Measurements from ENCODE around the gene INPP5F.
"Not testable (repeated sequence)": the region's sequence is repeated elsewhere in the genome, so short reads cannot be mapped to it uniquely, and the experiment has no call there.

INPP5F gene

GRCh38 chr10:119827430-119827829 is 101.6 kb downstream of the INPP5F start:
- DNase-seq: no peak

- no peak for DNase-seq
Measured at GRCh38 chr10:119829429-119829828, 103.6 kb downstream of the INPP5F start.

- DNase-seq: no peak
Measured at GRCh38 chr10:119830851-119831250, 105.0 kb downstream of the INPP5F start.

GRCh38 chr10:119831656-119832055 is 105.8 kb downstream of the INPP5F start:
- no peak for DNase-seq

GRCh38 chr10:119832951-119833350 is 107.1 kb downstream of the INPP5F start:
- no peak for DNase-seq

- no peak for DNase-seq
Measured at GRCh38 chr10:119834188-119834587, 108.3 kb downstream of the INPP5F start.

- no peak for DNase-seq
Measured at GRCh38 chr10:119845656-119846055, 119.8 kb downstream of the INPP5F start.

- no peak for DNase-seq
Measured at GRCh38 chr10:119849031-119849789, 123.4 kb downstream of the INPP5F start.

GRCh38 chr10:119849944-119850343 is 124.1 kb downstream of the INPP5F start:
- no peak for DNase-seq

- DNase-seq: no peak
Measured at GRCh38 chr10:119852277-119852676, 126.4 kb downstream of the INPP5F start.

- DNase-seq: no peak
Measured at GRCh38 chr10:119852822-119853221, 127.0 kb downstream of the INPP5F start.

GRCh38 chr10:119853574-119853973 is 127.7 kb downstream of the INPP5F start:
- DNase-seq: no peak

GRCh38 chr10:119858063-119858462 is 132.2 kb downstream of the INPP5F start:
- no peak for DNase-seq

GRCh38 chr10:119859420-119860258 is 133.8 kb downstream of the INPP5F start:
- DNase-seq: no peak

GRCh38 chr10:119860866-119861607 is 135.2 kb downstream of the INPP5F start:
- DNase-seq: no peak

GRCh38 chr10:119862524-119862923 is 136.7 kb downstream of the INPP5F start:
- DNase-seq: no peak

- DNase-seq: no peak
Measured at GRCh38 chr10:119863951-119864565, 138.2 kb downstream of the INPP5F start.

GRCh38 chr10:119865699-119866240 is 139.9 kb downstream of the INPP5F start:
- DNase-seq: no peak

GRCh38 chr10:119867317-119867716 is 141.5 kb downstream of the INPP5F start:
- no peak for DNase-seq

- not testable (repeated sequence) for DNase-seq
Measured at GRCh38 chr10:119869398-119869797, 143.5 kb downstream of the INPP5F start.

- DNase-seq: peak; percentile 43
Measured at GRCh38 chr10:119871881-119872609, 146.2 kb downstream of the INPP5F start.

GRCh38 chr10:119872610-119872859 is 146.7 kb downstream of the INPP5F start, which contains the start of gene MCMBP:
Gene MCMBP, minus strand, starts transcription at chr10:119872843. Its CDS starts 259 bp downstream, at chr10:119872584.
- no peak for DNase-seq
